HG02623 (cell line): ENCODE results near the gene TTC21B.
"Not testable (repeated sequence)": the region's sequence is repeated elsewhere in the genome, so short reads cannot be mapped to it uniquely, and the experiment has no call there.

ENCODE experiments used
- ATAC-seq: cut with Tn5 transposase; IDR thresholded peaks from one replicate; pipeline ENCODE4 v1.9.1; 2021; ENCODE audit warnings: moderate library complexity; ENCODE audit not compliant: unreplicated experiment

The TTC21B gene

DNA sequence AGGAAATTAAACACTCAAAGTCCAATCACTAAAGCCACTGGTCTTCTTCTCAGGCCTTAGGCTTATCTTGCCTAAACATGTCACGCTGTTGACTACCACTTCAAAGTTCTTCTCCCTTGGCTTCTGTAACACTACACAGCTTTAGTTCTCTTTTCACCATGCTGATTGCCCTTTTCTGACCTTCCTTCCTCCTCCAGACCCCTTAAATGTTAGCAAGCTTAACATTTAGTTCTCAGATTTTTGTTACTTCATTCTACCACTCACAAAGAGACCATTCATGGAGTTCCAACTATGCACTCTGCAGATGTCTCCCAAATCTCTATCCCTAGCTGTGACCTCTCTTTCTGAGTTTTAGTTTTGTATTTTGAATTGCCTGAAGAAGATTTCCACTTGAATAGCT lies 64.4 kb downstream of the TTC21B start:
- no peak for ATAC-seq

DNA sequence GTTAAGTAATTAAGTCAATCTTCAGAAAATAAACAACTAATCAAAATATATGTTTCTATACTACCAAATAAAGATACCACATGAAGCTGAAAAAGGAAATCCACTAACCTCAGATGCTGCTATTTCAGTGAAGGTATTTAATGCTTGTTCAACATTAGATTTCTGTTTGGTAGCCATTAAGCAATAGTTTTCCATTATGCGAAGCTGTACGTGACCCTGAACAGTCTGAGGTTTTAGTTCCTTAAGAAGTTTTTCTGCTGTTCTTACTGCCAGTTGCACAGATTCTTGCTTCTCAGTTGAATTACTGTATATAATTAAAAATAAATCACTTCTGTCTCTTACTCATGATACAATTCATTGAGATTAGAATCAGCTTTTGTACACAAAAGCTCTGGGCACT lies 65.4 kb downstream of the TTC21B start:
- ATAC-seq: no peak

DNA sequence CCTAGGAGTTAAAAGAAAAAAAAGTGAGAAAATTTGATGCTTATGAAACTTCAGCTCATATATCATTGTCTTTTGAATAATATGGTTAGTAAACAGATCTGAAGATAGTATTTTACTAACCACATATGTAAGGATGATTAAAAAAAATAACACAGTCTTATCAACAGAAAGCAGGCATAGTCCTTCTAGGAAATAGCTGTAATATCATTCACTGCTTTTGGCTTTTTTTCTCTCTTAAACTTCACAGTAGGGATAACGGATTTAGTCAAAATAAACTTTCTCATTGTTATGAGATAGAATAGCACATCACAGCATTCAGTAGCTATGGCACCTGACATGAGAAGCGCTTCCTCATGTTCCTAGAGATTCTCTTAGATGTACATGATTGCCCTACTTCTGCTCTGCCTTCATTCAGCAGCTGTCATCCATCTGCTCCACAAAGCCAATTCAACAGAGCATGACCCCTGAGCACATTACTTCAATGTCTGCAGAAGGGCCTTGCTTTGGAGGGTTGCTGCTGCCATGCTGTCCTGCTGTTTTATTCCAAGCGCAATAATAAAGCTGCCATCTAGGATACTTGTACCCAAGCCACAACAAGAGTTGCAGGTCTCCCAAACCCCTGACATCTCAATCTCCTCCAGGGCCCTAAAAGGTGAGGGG lies 67.0 kb downstream of the TTC21B start:
- no peak for ATAC-seq

DNA sequence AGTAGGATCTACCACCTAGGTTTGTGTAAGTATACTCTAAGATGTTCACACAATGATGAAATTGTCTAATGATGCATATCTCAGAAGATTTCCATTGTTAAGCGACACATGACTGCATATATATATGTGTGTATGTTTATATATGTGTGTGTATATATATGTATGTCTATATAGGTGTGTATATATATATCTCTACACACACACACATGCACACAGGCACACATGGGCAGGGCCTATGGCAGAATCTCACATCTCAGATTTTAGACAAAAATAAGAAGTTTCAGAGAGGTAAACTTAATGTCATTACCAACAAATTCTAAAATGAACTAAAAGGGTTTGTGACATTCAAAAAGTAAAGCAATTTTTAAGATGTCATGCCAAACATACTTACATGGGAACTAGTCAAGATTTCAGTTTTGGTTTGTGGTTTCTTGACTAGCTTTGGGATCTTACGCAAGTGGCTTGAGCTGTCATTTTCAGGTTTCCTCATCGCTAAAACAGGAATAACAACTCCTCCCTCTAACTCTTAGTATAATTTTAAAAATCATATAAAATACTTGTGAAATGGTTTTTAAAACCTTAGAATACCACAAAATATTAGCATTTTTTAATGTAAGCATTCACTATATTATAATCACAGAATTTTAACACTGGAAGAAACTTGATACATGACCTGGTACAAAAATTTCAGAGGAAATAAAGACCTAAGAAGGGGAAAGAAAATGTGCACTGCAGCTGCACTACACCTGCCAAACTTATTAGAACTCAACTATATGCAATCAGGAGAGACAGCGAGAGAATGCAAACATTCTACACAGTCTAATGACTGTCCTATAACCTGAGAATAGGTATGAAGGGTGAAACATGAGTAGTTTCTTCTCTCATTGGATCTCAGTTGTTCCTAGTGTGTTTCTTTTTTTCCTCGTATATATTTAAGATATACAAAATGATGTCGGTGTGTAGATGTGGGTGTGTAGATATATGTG lies 75.7 kb downstream of the TTC21B start:
- peak; percentile 55 for ATAC-seq

DNA sequence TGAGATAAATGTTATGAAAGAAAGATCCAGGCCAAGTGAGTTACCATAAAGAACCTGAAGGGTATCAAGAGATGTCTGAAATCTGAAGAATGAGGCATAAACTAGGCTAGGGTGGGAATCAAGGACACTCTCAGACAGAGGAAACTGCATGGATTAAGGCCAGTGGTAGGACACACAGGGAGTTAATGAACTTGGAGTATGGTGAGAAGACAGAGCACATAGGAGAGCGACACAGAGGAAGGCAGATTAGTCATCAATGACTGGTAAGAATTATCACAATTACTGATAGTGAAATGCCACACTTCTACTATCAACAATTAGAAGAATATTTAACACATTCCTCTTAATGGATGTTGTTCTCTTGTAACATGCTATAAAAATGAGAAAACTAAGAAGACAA lies 76.9 kb downstream of the TTC21B start:
- no peak for ATAC-seq

DNA sequence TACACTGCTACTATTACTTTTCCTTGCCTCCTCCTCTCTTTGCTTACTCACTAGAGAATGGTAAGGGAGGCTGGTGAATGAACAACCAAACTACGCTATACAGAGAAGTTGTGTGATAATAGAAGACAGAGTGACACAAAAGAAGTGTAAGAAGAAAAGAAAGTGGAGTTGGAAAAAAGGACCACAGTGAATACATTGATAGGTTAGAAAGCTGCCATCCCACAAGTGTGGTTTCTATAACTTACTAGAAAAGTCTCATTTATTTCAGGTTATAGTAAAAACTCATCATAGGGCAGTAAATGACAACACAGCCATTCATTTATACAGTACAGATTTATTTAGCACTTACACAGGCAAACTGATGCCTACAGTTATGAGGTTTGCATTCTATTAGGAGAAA lies 77.3 kb downstream of the TTC21B start:
- ATAC-seq: no peak

DNA sequence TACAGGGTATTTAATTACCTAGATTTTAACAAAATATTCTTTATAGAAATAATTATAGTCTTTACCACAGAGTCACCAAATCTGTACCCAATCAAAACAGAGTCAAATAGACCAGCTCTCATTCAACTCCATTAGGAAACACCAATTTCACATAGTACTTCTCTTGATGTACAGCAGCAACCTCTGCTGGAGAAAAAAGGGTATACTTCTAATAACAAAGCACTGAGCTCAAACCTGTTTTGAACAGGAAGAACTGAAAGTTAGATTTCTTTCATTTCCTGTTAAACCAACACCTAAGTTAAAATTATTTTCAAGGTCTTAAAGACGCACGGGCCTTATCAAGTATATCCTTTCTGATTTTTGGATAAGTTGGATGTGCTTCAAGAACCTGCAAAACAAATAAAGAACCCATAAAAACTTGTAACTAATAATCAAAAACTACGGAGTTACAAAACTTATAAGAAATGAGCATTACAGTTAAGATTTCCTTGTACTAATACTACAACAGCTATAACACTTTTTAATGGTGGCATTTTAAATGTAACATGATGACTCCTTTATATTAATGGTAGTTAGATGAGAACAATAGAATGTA lies 79.0 kb downstream of the TTC21B start:
- ATAC-seq: peak; percentile 93

DNA sequence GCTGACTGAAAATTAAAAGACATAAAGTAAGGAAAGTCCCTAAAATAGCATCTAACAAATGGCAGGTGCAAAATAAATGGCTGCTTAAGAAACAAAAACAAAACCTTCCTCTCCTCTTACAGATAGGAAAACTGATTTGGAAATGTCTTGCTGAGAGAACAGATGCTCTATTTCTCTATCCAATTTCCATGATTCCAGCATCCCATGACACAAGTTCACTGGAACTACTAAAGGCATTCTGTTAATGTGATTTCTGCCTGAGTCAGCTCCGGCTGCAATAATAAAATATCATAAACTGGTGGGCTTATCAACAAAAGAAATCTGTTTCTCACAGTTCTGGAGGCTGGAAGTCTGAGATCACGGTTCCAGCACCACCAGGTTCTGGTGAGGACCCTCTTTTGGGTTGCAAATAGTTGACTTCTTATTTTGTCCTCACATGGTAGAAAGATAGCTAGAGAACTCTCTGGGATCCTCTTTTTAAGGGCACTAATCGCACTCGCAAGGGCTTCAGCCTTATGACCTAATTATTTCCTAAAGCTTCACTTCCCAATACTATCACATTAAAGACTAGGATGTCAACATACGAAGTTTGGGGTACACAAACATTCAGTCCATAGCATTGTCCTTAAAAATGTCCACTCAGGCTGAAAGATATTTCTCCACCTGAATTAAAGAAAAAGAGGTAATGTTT lies 81.3 kb downstream of the TTC21B start:
- no peak for ATAC-seq

DNA sequence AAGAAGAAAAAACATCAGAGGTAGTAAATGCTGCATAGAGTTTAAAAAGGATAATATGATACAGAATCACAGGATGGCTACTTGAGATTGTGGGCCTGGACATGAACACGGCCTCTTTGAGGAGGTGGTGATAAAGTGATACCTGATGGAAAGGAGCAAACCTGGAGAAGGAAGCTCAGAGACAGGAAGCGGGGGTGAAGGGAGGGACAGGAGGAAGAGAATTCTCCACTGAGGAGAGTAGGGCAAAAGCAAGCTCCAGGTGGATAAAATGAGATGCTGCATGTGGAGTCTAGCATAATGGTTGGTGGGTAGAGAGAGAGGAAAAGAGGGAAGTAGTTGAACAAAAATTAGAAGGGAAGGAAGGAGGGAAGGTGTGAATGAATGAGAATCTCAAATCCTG lies 82.6 kb downstream of the TTC21B start:
- no peak for ATAC-seq

DNA sequence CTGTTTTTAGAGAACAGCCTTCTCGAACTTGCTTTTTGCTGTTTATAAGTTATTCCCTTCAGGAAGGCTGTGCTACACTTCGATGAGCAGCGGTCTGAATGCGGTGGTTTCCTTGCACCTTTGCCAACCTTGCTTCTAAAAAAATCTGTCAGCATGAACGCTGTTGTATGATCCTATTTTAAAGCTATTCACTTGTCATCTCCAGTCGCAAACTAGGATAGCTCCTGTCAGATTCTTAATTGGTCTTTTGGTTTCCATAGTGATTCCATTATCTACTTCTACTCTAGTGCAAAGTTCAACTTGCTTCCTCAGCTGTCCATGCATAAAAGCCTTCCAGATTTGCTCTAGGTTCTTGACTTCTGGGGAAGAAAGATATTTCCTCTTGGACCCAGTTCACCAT lies 83.2 kb downstream of the TTC21B start:
- ATAC-seq: no peak

DNA sequence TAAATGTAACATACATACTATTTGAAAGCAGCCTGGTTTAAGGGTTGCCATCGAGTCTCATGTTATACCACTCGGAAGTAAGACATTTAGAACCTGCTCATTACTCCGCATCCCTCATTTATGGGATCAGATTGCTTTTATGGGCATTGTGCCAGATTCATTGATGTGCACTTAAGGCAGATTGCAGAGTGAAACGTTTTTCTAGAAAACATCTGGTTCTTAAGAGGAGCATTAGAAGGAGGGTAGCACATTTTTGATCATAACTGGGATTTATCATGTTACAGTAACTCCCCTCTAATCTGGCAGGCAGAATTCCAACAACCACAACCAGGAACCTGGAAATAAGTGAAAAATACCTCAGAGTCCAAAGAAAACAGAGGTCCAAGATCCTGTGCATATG lies 85.4 kb downstream of the TTC21B start:
- ATAC-seq: no peak

DNA sequence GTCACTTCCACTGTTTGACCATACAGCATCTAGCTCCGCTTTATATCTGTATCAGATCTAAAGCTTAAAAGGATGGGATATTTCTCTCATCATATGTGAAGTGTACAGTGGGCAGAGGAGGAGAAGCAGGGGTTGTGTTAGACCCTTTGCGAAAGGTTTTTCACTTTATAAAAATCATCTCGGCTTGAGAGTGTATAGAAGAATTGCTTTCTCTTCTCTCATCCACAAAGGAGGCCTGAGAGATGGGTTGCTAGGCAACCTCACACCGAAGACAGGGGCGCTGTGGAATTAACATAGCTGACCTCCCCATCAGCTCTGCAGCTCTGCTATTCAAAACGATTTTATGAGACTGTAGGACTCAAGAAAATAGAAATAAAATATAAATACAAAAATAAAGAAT lies 89.3 kb downstream of the TTC21B start:
- ATAC-seq: no peak

DNA sequence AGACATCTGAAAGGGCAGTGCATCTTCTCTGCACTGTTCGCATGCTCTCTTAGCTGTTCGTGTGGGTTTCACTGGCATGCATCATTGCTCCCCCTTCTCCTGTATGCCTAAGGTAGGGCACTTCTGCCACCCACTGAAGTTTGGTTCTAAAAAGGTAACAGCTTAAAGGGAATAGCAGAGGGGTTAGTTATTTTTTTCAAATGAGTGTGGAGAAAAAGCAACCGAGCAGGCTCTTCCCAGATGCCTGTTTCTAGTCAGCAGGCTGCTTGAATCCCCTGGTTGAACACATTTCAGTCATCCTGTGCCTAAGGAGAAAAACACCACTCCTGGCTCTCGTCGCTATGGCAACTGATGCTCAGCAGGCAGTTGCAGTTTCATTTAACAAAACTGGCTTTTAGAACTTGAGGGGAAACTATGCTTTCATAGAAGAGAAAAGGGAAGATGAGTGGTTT lies 89.7 kb downstream of the TTC21B start:
- ATAC-seq: peak; percentile 69

DNA sequence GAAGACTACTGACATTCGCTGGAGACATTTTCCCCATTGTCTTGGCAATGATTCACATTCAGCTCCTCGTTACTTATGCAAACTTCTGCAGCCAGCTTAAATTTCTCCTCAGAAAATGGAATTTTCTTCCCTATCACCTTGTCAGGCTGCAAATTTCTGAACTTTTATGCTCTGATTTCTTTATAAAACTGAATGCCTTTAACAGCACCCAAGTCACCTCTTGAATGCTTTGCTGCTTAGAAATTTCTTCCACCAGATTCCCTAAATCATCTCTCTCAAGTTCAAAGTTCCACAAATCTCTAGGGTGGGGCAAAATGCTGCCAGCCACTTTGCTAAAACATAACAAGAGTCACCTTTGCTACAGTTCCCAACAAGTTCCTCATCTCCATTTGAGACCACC lies 92.5 kb downstream of the TTC21B start:
- not testable (repeated sequence) for ATAC-seq

DNA sequence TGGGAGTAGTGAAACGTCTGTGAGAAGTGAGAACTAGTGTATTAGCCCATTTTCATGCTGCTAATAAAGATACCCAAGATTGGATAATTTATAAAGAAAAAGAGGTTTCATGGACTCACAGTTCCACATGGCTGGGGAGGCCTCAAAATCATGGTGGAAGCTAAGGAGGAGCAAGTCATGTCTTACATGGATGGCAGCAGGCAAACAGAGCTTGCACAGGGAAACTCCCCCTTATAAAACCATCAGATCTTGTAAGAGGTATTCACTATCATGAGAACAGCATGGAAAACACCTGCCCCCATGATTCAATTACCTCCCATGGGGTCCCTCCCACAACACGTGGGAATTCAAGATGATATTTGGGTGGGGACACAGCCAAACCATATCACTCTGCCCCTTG lies 93.9 kb downstream of the TTC21B start:
- not testable (repeated sequence) for ATAC-seq

DNA sequence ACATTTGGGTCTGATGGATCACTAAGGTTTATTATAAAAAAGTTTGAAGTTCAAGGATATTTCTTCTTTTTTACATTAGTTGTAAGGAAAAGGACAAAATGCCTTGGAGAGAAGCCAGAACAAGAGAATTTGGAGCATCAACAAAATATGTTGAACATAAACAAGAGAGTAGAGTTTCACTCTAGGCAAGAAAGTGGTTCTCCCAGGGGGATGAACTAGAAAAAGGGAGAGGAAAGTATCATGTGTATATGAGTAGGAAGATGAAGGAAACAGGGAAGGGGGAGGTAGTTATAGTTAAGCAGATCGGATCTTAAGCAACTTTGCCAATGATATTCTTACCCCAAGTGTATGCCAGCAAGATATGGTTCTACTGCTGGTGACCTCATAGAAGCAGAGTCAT lies 95.7 kb downstream of the TTC21B start:
- no peak for ATAC-seq

DNA sequence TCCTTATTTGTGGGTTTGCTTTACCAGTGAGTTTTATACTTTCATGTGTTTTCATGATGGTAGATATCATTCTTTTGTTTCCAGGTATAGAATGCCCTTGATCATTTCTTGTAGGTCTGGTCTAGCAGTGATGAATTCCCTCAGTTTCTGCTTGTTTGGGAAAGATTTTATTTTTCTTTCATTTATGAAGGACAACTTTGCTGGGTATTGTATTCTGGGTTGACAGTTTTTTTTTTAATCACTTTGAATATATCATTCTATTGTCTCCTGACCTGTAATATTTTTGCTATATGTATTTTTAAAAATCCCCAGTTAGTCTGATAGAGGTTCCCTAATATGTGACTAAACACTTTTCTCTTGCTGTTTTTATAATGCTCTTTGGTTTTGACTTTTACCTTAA lies 101.2 kb downstream of the TTC21B start:
- no peak for ATAC-seq

DNA sequence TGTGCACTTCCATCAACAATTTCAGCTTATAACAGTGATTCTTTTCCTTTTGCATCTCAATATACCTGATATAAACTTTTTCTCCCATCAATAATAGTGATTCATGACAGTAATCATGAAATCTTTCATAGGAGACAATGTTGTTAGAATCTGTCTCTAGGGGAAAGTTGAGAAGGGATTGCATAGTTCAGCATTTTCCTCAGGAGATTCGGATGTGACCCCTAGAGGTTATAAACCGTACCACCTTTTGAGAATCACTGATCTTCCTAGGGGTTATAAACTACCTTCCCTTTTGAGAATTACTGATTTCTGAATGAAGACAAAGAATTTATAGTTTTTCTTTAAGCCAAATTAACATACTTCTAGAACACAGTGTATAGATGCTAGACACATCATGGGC lies 106.6 kb downstream of the TTC21B start:
- no peak for ATAC-seq

DNA sequence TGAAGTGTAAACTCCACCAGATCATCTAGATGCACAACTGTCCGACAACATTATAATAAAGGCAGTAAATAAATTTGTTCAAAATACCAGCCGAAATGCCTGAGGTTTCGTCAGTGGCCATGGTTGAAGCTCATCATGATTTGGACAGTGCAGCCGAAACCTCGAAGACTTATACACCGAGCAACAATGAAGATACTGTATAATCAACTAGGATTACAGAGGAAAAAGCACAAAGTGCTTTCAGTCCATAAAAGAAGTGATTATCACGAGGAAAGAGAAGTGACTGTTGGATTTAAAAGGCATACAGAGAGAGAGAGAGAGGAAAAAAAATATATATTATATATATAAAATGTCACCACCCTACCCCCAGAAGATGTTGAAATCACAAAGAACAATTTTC lies 107.5 kb downstream of the TTC21B start:
- no peak for ATAC-seq

DNA sequence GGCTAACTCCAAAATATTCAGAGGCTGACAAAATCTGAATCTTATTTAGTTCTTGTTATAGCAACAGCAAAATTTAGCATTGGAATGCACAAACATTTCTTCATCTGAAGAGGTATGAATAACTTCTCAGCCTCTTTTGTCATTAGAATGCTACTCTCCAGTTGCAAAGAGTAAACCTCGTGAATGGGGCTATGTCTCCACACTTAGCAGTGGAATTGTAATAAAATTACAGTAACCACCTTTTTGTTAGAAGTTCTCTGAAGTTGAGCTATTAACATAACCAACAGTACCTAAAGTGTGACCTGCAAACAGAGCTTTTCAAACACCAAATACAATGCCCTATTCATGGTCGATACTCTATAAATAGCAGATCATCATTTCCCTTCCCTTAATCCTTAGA lies 109.4 kb downstream of the TTC21B start:
- ATAC-seq: no peak

DNA sequence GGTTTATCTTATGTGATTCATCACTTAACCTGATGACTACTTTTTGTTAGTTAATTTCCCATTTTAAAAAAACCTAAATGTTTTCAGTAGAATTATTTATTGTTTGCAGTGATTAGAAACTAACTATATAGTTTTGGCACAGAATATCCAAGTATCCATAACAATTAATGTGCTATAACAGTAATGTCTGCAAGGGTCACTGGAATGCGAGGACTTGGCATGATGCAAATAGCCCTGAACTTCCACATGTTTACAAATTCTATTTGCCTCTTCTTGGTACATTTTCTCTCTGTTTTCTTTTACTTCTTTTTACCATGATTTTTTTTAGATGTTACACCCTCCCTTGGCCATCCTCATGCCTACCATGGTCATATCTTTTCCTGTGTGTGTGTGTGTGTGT lies 110.2 kb downstream of the TTC21B start:
- ATAC-seq: no peak
